ENCODE measurements around the gene FOLR2.
"Not testable (repeated sequence)": the region's sequence is repeated elsewhere in the genome, so short reads cannot be mapped to it uniquely, and the experiment has no call there.

Gene FOLR2

GRCh38 chr11:72266960-72267359 is 50.4 kb downstream of the FOLR2 start:
- in situ Hi-C loops (cut with MboI; ENCODE audit: low sequenced_read_pairs) = not testable (repeated sequence)

- in situ Hi-C loops (cut with MboI; ENCODE audit: low sequenced_read_pairs) = no loop called here
Measured at GRCh38 chr11:72267956-72268617, 51.5 kb downstream of the FOLR2 start.
